ENCODE results near the gene NTRK2. TPM values are rescaled to one million over a fixed set of nuclear protein-coding genes. Genes with fewer than 3 reads are reported as not detected.

Gene NTRK2
- total RNA-seq, 6 experiments from 2014 or later: 0.18 to 0.49 (median 0.30) TPM

DNA sequence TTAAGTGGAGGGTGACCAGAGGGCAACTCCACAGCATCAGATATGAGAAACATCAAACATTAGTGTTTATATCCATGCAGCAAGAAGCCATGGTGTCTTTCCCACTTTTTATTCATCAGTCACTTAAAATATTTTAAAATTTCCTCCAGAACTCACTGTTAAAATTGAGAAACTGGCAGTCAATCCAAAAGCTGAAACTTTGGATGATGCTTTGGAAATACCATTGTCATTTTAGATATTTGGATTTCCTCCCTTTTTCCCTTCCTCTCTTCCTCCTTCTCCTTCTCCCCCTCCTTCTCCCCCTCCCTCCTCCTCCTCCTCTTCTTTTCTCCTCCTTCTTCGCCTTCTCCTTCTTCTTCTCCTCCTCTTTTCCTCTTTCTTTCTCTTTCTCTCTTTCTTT, 33.1 kb upstream of the NTRK2 start:
- 22% methylated on average over 1 of the region's 1 CpG for WGBS (ENCODE audit: insufficient coverage, low coverage, low lambda C conversion rate, missing lambda C conversion rate)
- intact Hi-C loops (cut with DNase I): no loop called here

DNA sequence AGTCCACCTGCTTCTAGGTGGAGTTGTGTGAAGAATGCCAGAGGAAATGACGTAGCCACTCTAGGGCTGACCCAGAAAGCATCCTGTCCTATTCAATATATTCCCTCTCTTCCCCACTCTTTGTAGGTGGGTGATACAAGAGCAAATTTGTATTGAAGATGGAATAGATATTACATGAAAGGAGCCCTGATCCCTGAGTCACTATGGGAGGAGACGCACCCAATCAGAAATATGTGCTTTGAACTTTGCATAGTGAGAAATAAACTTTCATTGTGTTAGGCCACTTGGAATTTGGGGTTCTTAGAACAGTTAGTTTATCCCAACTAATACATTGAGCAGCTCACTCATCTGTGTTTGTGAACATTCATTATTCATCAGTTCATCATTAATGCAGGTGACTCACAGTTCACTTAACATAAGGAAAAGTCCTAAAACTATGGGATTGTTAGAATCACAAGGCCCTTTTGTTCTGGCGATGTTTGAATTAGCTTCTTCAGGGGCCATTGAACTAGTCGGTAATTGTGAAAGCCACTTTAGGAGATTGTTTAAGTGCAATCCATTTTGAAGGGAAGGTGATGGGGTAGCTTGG, 26.9 kb upstream of the NTRK2 start:
- ATAC-seq (no peak), DNase-seq (no peak)
- H3K36me3 ChIP-seq: no peaks in the 10 kb centered on the region
- intact Hi-C loops (cut with DNase I): no loop called here
- 63% methylated on average over 4 of the region's 4 CpGs for WGBS (ENCODE audit: insufficient coverage, low coverage, low lambda C conversion rate, missing lambda C conversion rate)
- TF ChIP-seq, protein P1, sequence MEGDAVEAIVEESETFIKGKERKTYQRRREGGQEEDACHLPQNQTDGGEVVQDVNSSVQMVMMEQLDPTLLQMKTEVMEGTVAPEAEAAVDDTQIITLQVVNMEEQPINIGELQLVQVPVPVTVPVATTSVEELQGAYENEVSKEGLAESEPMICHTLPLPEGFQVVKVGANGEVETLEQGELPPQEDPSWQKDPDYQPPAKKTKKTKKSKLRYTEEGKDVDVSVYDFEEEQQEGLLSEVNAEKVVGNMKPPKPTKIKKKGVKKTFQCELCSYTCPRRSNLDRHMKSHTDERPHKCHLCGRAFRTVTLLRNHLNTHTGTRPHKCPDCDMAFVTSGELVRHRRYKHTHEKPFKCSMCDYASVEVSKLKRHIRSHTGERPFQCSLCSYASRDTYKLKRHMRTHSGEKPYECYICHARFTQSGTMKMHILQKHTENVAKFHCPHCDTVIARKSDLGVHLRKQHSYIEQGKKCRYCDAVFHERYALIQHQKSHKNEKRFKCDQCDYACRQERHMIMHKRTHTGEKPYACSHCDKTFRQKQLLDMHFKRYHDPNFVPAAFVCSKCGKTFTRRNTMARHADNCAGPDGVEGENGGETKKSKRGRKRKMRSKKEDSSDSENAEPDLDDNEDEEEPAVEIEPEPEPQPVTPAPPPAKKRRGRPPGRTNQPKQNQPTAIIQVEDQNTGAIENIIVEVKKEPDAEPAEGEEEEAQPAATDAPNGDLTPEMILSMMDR (IDR thresholded peaks at IDR 0.05): no peak
- no peak for TF ChIP-seq POLR2A (IDR thresholded peaks at IDR 0.05)
- H3K4me3 ChIP-seq: no peak overlapping the region
- H3K9me3 ChIP-seq: no peaks in the 10 kb centered on the region
- no peaks in the 10 kb centered on the region for H3K4me1 ChIP-seq
- no peaks in the 10 kb centered on the region for H3K27me3 ChIP-seq
- H3K27ac ChIP-seq: no peak overlapping the region

More for the DNA sequence above, 33.1 kb upstream of the NTRK2 start:
- TF ChIP-seq, protein P1 (IDR thresholded peaks at IDR 0.05): no peak
- no peak for TF ChIP-seq POLR2A (IDR thresholded peaks at IDR 0.05)
- Histone ChIP-seq H3K4me3 (no peak overlapping the region), H3K4me1 (no peaks in the 10 kb centered on the region), H3K36me3 (no peaks in the 10 kb centered on the region), H3K9me3 (no peaks in the 10 kb centered on the region), H3K27me3 (no peaks in the 10 kb centered on the region), H3K27ac (no peak overlapping the region)
- no peak for ATAC-seq
- no peak for DNase-seq

DNA sequence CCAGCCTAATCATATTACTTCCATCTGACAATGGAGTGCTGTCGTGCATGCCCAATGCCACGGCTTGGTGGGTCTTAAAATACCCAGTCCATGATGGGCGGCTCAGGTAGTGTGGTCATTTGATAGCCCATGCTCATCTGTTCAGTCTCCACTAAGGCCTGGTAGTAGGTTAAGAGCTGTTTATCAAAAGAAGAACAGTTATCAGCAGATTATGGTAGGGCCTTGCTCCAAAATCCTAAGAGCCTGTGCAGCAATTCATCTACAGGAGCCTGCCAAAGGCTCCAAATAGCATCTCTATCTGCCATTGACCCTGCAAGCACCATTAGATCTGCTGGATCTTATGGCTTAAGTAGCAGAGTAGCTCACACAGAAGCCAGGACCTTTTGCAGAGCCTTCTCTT, 21.8 kb upstream of the NTRK2 start:
- H3K27ac ChIP-seq: no peak overlapping the region
- no peak for TF ChIP-seq POLR2A (IDR thresholded peaks at IDR 0.05)
- TF ChIP-seq, protein P1 (IDR thresholded peaks at IDR 0.05): no peak
- H3K9me3 ChIP-seq: no peaks in the 10 kb centered on the region
- DNase-seq: no peak
- no peak overlapping the region for H3K4me3 ChIP-seq
- no peaks in the 10 kb centered on the region for H3K36me3 ChIP-seq
- WGBS (ENCODE audit: insufficient coverage, low coverage, low lambda C conversion rate, missing lambda C conversion rate): 30% methylated on average over 2 of the region's 3 CpGs
- H3K27me3 ChIP-seq: no peaks in the 10 kb centered on the region
- intact Hi-C loops (cut with DNase I): no loop called here
- ATAC-seq: no peak
- H3K4me1 ChIP-seq: no peaks in the 10 kb centered on the region

DNA sequence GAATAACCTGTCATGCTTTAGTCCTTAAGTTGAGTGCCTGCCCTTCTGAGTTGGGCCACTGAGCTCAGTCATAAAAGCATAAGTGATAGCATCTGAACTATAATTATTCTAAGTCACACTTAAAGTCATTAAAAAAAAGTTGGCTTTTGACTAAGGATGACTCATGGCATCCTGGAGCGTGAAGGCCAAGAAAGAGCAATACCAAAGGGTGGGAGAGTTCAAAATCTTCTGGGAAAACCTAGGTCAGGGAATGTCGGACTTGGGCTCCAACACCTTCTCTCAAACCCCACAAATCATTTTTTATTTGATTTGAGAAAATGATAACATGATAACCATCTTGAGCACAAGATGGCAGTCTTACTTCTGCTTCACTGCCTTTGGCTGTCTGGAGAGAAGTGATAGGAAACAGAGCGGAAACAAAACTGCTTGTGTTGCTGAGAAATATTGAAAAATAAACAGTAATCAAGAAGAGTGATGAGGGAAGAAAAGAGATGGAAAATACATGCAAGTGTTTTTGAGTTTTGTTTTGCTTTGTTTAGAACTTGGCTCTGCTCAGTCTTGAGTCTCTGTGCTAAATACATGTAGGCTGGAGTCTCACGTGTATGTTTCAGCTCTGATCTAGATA, 16.9 kb upstream of the NTRK2 start:
- WGBS (ENCODE audit: insufficient coverage, low coverage, low lambda C conversion rate, missing lambda C conversion rate): 52% methylated on average over 4 of the region's 4 CpGs
- no peak for TF ChIP-seq POLR2A (IDR thresholded peaks at IDR 0.05)
- TF ChIP-seq, protein P1 (IDR thresholded peaks at IDR 0.05): no peak
- H3K9me3 ChIP-seq: no peaks in the 10 kb centered on the region
- no peaks in the 10 kb centered on the region for H3K27me3 ChIP-seq
- H3K27ac ChIP-seq: no peak overlapping the region
- no peaks in the 10 kb centered on the region for H3K4me1 ChIP-seq
- no peak overlapping the region for H3K4me3 ChIP-seq
- no peak for DNase-seq
- ATAC-seq: no peak
- no peaks in the 10 kb centered on the region for H3K36me3 ChIP-seq
- intact Hi-C loops (cut with DNase I): no loop called here
